Right renal cortex interstitium (tissue), 3 donors: ENCODE results near the gene ASB6. TPM values are rescaled to one million over a fixed set of nuclear protein-coding genes. Genes with fewer than 3 reads are reported as not detected.

ENCODE experiments used
- DNase-seq, 3 donors: peaks; one replicate each; pipeline ENCODE4 v3.0.0-alpha.2; 2013; ENCODE audit warnings: low read depth in 3 of 3, low spot score in 2 of 3
- polyA plus RNA-seq, 3 donors: library from polyadenylated mRNA; unstranded; fragments of 120-200 nt; gene quantifications; one replicate each; pipeline ENCODE4 v1.2.1, GENCODE V29; 2013; ENCODE audit not compliant: insufficient read length in 3 of 3

Gene ASB6
- polyA plus RNA-seq, 3 donors = 14.2 to 17.0 (median 16.5) TPM

- no peak for DNase-seq
These were observed 13.2 kb downstream of the ASB6 start for GRCh38 chr9:129628709-129629108.

GRCh38 chr9:129627556-129628440 is 14.2 kb downstream of the ASB6 start:
- DNase-seq = no peak

- no peak for DNase-seq
These were observed 15.2 kb downstream of the ASB6 start for GRCh38 chr9:129626625-129627284.

GRCh38 chr9:129626079-129626624 is 15.8 kb downstream of the ASB6 start, which contains the start of gene NTMT1:
NTMT1 (plus strand) TSS chr9:129626163; CDS start chr9:129632704, 6,541 bp downstream.
- DNase-seq = no peak

- no peak for DNase-seq
These were observed 17.0 kb downstream of the ASB6 start for GRCh38 chr9:129624947-129625346.

- no peak for DNase-seq
These were observed 17.7 kb downstream of the ASB6 start for GRCh38 chr9:129624168-129624759.

- no peak for DNase-seq
These were observed 18.6 kb downstream of the ASB6 start for GRCh38 chr9:129623331-129623730.

GRCh38 chr9:129620669-129621295 is 21.2 kb downstream of the ASB6 start, which contains the start of gene C9orf50:
C9orf50 (minus strand) TSS chr9:129621101; CDS start chr9:129620574, 527 bp downstream.
- no peak for DNase-seq

GRCh38 chr9:129619787-129620668 is 21.9 kb downstream of the ASB6 start:
- no peak for DNase-seq

- DNase-seq = no peak
These were observed 24.8 kb downstream of the ASB6 start for GRCh38 chr9:129617167-129617566.

- DNase-seq = no peak
These were observed 26.3 kb downstream of the ASB6 start for GRCh38 chr9:129615407-129616285.

- DNase-seq = no peak
These were observed 27.0 kb downstream of the ASB6 start for GRCh38 chr9:129614932-129615331.

GRCh38 chr9:129613520-129614175 is 28.3 kb downstream of the ASB6 start:
- no peak for DNase-seq

- no peak for DNase-seq
These were observed 29.0 kb downstream of the ASB6 start for GRCh38 chr9:129612815-129613519.

- DNase-seq = no peak
These were observed 29.8 kb downstream of the ASB6 start for GRCh38 chr9:129612123-129612522.

GRCh38 chr9:129611307-129611800 is 30.6 kb downstream of the ASB6 start:
- no peak for DNase-seq
